ENCODE measurements around the gene CAB39. TPM values are rescaled to one million over a fixed set of nuclear protein-coding genes. Genes with fewer than 3 reads are reported as not detected.

CAB39 gene
- polyA plus RNA-seq, 1 donor (not counting 4 experiments of a cell fraction or from before 2014, with no cell fraction given): 120 TPM

DNA sequence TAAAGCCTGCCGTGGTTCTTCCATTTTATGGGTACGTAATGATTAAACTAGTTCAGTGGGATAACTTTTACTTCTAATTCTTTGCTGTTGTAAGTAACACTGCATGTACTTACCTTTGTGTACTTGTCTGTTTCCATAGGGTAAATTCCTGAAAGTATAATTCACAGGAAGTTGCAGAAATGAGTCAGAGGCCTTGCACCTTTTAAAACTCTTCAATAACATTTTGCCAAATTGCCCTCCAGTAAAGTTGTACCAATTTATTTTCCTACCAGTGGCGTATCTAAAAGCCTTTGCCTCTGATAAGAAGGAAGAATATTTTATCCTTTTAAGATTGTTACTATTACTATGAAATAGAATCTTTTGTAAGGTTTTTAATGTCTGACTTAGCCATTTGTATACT, 65.1 kb downstream of the CAB39 start:
- H3K9me1 ChIP-seq (ENCODE audit: control insufficient read depth, extremely low read depth, insufficient read depth, low read length): no peaks in the 10 kb centered on the region
- H3K4me2 ChIP-seq (ENCODE audit: control insufficient read depth, extremely low read depth, insufficient read depth, low read depth, low read length): peak overlapping the region; percentile 81
- peaks cover 71% of the 10 kb centered on the region for H3K79me2 ChIP-seq (ENCODE audit: control insufficient read depth, insufficient read depth, low read length)
- no peaks in the 10 kb centered on the region for H3K27me3 ChIP-seq (ENCODE audit: control insufficient read depth, extremely low read depth, insufficient read depth, low read length)
- H2AFZ ChIP-seq (ENCODE audit: control insufficient read depth, low read length): no peak overlapping the region
- H4K20me1 ChIP-seq (ENCODE audit: control insufficient read depth, extremely low read depth, insufficient read depth, low read length): no peaks in the 10 kb centered on the region
- DNase-seq (ENCODE audit: low read depth, low spot score): no peak
- H3K4me3 ChIP-seq (ENCODE audit: control insufficient read depth in 2 of 3, extremely low read depth in 1 of 3, insufficient read depth in 2 of 3, low read depth in 1 of 3, low read length in 3 of 3): peak overlapping the region in 1 of 3 experiments; percentile 24
- peaks cover 6 to 29% of the 10 kb centered on the region in 2 experiments for H3K36me3 ChIP-seq (ENCODE audit: control insufficient read depth in 2 of 2, extremely low read depth in 1 of 2, insufficient read depth in 2 of 2, low read length in 2 of 2)
- peak overlapping the region; percentile 98 for H3K27ac ChIP-seq (ENCODE audit: control insufficient read depth, insufficient read depth, low read length)
- TF ChIP-seq CTCF (optimal IDR thresholded peaks at IDR 0.05 in 1 of 3, IDR thresholded peaks at IDR 0.05 in 1 of 3, conservative IDR thresholded peaks at IDR 0.05 in 1 of 3; ENCODE audit: extremely low read depth in 1 of 3, insufficient read depth in 2 of 3, low read length in 3 of 3) (no peak), EZH2 (IDR thresholded peaks at IDR 0.05; ENCODE audit: low read length) (no peak)
- FAIRE-seq: no peak
- H3K4me1 ChIP-seq (ENCODE audit: control insufficient read depth, extremely low read depth, insufficient read depth, low read length): peaks cover 90% of the 10 kb centered on the region
- dilution Hi-C loops (cut with MboI; ENCODE audit: extremely low pct_ligation_motif_present, low sequenced_read_pairs): no loop called here
- peak overlapping the region; percentile 77 for H3K9ac ChIP-seq (ENCODE audit: control insufficient read depth, extremely low read depth, insufficient read depth, low read length)
- no peaks in the 10 kb centered on the region for H3K9me3 ChIP-seq (ENCODE audit: control insufficient read depth, low read depth, low read length)

GRCh38 chr2:230778350-230779063, 65.9 kb downstream of the CAB39 start:
- H3K79me2 ChIP-seq (ENCODE audit: control insufficient read depth, insufficient read depth, low read length): peaks cover 74% of the 10 kb centered on the region
- H2AFZ ChIP-seq (ENCODE audit: control insufficient read depth, low read length): no peak overlapping the region
- H3K4me2 ChIP-seq (ENCODE audit: control insufficient read depth, extremely low read depth, insufficient read depth, low read depth, low read length): peak overlapping the region; percentile 81
- peak overlapping the region; percentile 77 for H3K9ac ChIP-seq (ENCODE audit: control insufficient read depth, extremely low read depth, insufficient read depth, low read length)
- FAIRE-seq (peak; percentile 39), DNase-seq (ENCODE audit: low read depth, low spot score) (no peak)
- H3K4me3 ChIP-seq (ENCODE audit: control insufficient read depth in 2 of 3, extremely low read depth in 1 of 3, insufficient read depth in 2 of 3, low read depth in 1 of 3, low read length in 3 of 3): peak overlapping the region in 2 of 3 experiments; percentile 24 to 44
- no peaks in the 10 kb centered on the region for H4K20me1 ChIP-seq (ENCODE audit: control insufficient read depth, extremely low read depth, insufficient read depth, low read length)
- H3K9me1 ChIP-seq (ENCODE audit: control insufficient read depth, extremely low read depth, insufficient read depth, low read length): no peaks in the 10 kb centered on the region
- no peak for TF ChIP-seq CTCF (optimal IDR thresholded peaks at IDR 0.05 in 1 of 3, IDR thresholded peaks at IDR 0.05 in 1 of 3, conservative IDR thresholded peaks at IDR 0.05 in 1 of 3; ENCODE audit: extremely low read depth in 1 of 3, insufficient read depth in 2 of 3, low read length in 3 of 3)
- TF ChIP-seq EZH2 (IDR thresholded peaks at IDR 0.05; ENCODE audit: low read length): no peak
- peaks cover 82% of the 10 kb centered on the region for H3K4me1 ChIP-seq (ENCODE audit: control insufficient read depth, extremely low read depth, insufficient read depth, low read length)
- H3K9me3 ChIP-seq (ENCODE audit: control insufficient read depth, low read depth, low read length): peaks cover 5% of the 10 kb centered on the region
- peaks cover 11 to 34% of the 10 kb centered on the region in 2 experiments for H3K36me3 ChIP-seq (ENCODE audit: control insufficient read depth in 2 of 2, extremely low read depth in 1 of 2, insufficient read depth in 2 of 2, low read length in 2 of 2)
- no peaks in the 10 kb centered on the region for H3K27me3 ChIP-seq (ENCODE audit: control insufficient read depth, extremely low read depth, insufficient read depth, low read length)
- H3K27ac ChIP-seq (ENCODE audit: control insufficient read depth, insufficient read depth, low read length): peak overlapping the region; percentile 98
- dilution Hi-C loops (cut with MboI; ENCODE audit: extremely low pct_ligation_motif_present, low sequenced_read_pairs): no loop called here

Data from keratinocyte (primary cell).